GM18498 (cell line): ENCODE measurements around the gene BBS9.
"Not testable (repeated sequence)": the region's sequence is repeated elsewhere in the genome, so short reads cannot be mapped to it uniquely, and the experiment has no call there.

Source experiments
- ATAC-seq: cut with Tn5 transposase; IDR thresholded peaks from one replicate; pipeline ENCODE4 v1.9.1; 2021; ENCODE audit warnings: mild to moderate bottlenecking, moderate library complexity; ENCODE audit not compliant: unreplicated experiment

Gene BBS9

DNA sequence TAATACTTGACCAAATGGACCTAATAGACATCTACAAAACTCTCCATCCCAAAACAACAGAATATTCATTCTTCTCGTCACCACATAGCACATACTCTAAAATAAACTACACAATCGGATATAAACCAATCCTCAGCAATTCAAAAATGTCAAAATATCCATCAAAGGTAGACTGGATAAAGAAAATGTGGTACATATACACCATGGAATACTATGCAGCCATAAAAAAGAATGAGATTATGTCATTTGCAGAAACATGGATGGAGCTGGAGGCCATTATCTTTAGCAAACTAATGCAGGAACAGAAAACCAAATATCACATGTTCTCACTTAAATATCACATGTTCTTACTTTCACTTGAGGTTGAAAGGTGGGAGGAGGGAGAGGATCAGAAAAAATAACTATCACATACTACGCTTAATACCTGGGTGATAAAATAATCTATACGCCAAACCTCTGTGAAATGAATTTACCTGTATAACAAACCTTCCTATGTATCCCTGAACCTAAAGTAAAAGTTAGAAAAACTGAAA is 142.5 kb downstream of the BBS9 start:
- ATAC-seq = not testable (repeated sequence)

DNA sequence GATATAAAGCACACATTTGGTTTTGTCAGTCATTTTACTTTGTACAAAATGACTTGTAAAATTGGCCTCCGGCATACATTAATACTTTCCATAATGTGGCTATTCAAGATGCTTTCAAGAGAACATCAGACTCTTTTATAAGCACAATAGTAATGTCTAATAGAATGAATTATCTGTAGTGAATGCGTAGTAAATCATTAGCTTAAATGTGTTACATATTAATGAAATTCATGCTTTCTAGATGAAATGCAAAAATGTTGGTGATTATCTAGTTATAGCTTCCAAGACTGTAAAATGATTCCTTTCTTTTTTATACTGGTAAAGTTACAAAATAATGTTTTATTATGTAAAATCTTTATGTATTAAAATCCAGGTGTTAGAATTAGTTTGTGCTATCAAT is 144.0 kb downstream of the BBS9 start:
- no peak for ATAC-seq

DNA sequence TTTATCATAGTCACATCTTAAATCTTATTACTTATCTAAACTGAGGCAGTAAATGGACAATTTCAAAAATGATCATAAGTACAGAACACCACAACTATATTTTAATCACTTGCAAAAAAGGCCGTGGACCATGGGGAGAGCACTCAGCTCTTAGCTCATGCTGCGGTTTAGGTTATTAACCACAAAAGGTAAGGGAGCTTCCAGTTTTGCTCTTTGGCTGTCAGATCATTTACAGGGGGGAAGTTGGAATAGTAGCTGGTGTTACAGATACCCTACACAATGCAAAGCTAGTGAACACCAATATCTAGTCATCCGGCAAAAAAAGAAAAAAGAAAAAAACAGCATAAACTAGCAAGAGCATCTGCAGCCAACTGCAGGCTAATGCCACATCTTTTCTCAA is 147.0 kb downstream of the BBS9 start:
- no peak for ATAC-seq

DNA sequence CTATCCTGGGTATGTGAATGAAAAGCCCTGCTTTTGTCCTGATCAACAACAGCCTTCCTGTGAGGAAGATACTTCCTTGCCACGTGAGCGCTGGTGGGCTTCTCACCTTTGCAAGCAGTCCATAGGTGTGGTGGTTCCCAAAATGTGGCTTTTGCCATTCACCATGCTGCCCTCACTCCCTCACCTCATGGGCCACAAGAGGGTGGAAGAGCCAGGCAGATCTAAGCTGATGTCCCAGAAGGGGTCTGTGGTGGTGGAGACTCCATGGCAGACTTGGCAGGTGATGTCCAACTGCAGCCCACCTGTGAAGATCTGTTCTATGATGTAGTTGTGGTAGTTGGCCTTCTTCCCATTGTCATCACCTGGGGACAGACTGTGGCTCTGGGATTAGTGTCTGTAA is 147.4 kb downstream of the BBS9 start:
- no peak for ATAC-seq

DNA sequence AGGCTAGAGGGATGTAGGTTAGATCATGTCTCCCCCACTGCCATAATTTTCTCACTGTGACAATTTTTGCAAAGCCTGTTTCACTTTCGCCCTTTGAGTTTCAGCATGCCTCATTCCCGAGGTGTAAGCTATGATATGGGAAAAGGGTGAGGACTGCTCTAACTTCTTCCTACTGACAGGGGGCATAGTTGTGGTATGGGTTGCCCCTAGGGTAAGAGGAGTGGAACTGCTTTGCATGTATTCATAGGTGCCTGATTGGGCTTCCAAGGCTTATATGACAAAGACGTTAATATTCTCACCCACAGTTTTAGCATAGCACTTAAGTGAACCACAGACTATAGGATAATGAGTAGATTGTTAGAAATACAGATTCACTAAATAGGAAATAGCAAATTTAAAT is 148.7 kb downstream of the BBS9 start:
- ATAC-seq = no peak

DNA sequence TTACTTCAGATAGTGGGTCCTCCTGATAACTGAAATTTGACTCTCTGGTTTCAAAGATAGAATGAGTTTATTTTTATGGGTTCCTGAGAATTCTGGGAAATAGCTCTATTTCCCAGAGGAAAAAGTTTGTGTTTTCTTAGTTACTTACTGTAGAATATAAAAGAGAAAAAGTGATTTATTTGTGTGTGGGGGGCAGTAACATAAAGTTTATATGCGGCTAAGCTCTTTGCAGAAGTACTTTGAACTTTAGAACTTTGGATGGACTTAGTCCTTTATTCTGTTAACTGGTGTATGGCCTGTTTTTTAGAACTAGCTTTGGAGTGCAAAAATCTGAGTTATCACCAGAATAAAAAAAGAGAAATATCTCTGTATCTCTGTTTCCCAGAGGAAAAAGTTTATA is 157.1 kb downstream of the BBS9 start:
- ATAC-seq = no peak

DNA sequence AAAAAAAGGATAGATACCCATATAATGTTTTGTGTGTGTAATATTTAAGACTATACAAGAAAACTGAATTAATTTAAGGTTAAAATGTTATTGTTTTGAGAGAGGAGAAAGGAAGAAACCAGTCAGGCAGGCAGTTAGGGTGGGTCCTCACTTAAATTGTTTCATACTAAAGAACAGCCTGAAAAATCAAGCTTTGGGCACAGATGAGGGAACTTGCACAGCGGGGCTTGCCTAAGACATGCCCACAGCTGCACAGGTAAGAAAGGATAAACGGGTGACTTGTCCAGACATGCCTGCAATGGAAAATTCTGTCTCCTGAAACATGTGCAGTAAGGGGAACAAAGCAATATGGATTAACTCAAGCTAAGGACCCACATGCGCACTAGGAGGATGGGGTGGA is 158.4 kb downstream of the BBS9 start:
- no peak for ATAC-seq

DNA sequence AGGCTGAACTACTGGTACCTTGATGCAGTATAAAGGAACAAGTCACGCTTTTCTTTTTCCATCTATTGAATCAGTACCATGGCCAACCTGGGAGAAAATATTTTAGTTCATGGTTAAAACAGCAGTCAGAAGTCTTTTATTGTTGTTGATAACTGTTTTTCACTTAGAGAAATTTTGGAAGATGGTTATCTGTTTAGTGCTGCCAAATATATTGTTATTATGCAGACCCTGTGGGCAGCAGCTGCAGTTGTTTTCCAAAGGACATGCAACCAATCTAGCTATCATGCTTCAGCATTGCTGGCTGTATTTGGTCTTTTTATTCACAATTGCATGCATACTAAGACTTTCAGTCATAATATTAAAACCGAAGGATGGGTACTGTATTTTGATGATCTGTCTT is 169.5 kb downstream of the BBS9 start:
- no peak for ATAC-seq

DNA sequence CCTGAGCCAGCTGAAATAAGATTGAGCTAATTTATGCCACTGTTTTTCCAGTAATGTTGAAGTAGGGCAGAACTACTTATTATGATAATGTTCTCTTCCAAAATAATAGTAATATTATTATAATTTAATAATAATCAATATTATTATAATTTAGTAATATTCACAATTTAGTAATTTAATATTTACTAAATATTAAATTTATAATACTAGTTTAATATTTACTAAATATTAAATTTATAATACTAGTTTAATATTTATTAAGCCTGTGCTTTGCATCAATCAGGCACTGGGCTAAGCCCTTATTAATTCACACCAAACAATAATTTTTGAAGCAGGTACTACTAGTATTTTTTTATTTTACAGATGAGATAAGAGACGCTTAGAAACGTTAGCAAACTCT is 170.1 kb downstream of the BBS9 start:
- ATAC-seq = no peak

DNA sequence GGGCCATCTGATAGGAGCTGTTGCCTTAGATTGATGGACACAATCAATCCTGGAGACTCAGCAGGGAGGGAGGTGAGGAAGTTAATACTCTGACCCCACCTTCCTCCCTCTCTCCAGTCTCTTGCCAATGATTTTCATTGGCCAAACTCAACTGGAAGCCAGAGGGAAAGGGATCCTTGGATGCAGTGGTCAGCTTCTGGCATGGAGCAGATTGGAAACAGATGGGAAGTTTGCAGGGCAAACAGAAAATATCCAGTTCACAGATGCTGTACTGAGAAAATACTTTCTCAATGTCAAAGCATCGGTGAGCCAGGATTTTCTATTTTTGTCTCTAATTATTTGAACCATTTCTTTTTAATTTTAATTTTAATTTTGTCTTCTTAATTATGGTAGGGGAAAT is 170.8 kb downstream of the BBS9 start:
- ATAC-seq = no peak

DNA sequence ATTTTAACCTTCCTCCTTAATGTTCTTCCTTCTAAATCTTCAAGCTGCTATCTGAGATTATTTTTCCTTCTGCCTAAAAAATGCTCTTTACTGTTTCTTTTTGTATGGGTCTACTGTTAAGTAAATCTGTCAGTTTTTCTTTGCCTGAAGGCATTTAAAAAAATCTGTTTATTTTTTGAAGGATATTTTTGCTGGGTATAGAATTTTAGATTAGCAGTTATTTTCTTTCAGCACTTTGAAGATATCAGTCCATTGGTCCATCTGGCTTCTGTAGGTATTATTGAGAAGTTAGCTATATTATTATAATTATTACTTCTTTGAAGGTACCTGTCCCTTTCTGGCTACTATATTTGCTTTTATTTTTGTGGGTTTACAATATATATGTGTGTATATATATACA is 171.4 kb downstream of the BBS9 start:
- ATAC-seq = no peak

DNA sequence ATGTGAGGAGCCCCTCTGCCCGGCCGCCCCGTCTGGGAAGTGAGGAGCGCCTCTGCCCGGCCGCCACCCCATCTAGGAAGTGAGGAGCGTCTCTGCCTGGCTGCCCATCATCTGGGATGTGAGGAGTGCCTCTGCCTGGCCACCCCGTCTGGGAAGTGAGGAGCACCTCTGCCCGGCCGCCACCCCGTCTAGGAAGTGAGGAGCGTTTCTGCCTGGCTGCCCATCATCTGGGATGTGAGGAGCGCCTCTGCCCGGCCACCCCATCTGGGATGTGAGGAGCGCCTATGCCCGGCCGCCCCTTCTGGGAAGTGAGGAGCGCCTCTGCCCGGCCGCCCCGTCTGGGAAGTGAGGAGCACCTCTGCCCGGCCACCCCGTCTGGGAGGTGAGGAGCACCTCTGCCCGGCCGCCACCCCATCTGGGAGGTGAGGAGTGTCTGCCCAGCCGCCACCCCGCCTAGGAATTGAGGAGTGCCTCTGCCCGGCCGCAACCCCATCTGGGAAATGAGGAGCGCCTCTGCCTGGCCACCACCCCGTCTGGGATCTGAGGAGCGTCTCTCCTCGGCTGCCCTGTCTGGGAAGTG is 174.7 kb downstream of the BBS9 start:
- ATAC-seq = not testable (repeated sequence)

DNA sequence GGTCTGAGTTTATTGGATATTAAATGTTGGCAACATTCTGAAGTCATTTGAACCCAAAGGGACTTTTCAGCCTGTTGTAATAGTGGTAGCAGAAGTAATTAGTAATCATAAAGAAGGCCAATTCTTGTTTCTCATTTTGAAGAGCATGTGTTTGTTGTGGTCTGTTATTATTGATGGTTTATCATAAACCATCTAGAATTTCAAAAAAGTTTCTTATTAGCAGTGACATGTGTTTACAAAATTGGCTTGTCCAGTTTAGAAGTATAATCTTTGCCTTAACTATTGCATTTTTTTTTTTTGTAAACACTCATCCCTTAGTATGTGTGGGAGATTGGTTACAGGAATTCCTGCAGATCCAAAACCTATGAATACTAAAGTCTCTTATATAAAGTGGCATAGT is 177.8 kb downstream of the BBS9 start:
- ATAC-seq = no peak

DNA sequence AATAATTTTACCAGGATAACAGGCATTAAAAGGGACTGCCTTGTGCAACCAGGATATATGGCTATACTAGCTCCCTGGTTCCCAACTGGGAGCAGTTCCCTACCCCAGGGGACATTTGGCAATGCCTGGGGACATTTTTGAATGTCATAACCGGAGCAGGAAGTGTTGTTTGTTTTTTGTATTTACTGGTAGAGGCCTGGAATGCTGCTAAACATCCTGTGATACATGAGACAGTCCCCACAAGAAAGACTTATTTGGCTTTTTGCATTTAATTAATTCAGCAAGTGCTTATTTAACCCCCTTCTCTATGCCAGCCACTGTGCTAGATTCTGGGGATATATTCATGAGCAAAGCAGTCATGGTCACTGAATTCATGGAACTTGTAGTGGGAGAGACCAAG is 181.2 kb downstream of the BBS9 start:
- no peak for ATAC-seq

DNA sequence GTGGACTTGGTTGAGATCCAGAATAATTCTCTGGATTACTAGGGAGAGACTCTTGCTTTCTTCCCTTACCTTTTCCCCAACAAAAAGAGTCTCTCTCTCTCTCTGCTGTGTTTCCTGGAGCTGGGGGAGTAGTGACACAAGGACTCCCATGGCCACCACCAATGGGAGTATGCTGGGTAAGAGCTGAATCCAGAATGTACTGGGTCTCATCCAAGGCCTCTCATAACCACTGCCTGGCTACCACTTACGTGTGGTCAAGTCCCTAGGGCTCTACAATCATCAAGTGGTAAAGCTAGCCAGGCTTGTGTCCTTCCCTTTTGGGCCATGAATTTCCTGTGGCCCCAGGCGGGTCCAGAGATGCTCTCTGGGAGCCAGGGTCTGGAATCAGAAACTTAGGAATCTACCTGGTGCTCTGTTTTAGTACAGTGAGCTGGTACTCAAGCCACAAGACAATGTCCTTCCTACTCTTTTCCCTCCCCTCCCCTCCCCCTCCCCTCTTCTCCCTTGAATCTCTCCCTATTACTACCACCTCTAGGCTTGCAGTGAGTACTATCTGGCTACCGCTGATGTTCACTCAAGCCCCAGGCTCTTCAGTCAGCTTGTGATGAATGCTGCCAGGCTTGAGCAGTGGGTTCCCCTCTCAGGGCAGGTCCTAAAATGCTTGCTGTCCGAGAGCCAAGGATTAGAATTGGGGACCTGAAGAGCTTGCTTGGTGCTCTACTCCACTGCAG is 196.6 kb downstream of the BBS9 start:
- no peak for ATAC-seq

DNA sequence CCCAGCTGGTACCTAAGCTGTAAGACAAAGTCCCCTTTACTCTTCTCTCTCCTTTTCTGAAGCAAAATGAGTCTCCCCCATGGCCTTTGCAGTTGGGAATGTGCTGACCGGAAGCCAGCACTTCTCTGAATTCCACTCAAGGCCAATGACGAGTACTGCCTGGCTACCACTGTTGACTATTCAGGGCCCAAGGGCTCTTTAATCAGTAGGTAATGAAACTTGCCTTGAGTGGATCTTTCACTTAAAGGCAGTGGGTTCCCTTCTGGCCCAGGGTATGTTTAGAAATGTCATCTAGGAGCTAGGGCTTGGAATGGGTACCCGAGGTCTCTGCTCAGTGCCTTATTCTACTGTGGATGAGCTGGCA is 197.1 kb downstream of the BBS9 start:
- no peak for ATAC-seq

DNA sequence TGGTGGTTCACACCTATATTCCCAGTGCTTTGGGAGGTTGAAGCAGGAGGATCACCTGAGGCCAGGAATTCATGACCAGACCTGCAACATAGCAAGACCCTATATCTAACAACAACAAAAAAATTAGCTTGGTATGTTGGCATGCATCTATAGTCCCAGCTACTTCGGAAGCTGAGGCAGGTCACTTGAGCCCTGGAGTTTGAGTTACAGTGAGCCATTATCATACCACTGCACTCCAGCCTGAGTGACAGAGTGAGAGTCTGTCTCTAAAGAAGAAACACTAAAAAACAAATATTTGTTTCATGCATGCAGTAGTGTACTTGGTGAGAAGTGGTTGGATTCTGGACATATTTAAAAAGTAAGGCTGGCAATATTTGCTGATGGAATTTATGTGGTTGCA is 198.1 kb downstream of the BBS9 start:
- ATAC-seq = no peak

DNA sequence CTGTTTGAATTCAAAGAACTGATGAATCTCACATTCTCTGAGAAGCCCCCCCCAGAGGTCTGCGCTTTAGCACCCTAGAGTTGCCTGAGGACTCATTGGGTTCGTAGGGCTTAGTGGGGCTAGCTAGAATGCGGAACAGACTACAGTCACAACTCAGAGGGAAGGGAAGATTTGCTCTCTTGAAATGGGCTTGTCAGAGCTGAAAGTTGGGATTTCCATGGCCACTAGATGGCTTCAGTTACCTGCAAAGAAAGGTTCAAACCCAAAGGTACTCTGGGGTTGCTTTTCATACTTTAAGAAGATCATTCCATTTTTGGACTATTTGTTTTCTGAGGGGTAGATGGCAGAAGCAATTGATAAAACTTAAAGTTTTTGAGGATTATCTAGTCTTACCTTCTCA is 205.0 kb downstream of the BBS9 start:
- ATAC-seq = no peak

DNA sequence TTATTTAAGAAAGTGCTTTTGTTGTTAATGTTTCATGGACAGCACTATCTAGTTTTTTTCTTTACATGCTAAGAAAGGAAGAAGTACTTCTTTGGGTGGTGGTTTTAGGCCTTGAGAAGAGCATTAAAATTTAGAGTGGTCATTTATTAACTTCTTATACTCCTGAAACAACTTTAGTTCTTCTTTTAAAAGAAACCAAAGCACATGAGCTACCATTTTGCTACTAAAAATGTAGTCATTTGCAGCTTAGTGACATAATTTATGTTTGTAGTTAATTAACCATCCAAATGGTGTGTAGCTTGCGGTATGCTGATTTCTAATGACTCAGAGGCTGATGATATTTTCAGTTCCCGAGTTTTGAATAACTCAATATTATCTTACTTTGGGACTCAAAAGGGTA is 207.5 kb downstream of the BBS9 start:
- no peak for ATAC-seq

DNA sequence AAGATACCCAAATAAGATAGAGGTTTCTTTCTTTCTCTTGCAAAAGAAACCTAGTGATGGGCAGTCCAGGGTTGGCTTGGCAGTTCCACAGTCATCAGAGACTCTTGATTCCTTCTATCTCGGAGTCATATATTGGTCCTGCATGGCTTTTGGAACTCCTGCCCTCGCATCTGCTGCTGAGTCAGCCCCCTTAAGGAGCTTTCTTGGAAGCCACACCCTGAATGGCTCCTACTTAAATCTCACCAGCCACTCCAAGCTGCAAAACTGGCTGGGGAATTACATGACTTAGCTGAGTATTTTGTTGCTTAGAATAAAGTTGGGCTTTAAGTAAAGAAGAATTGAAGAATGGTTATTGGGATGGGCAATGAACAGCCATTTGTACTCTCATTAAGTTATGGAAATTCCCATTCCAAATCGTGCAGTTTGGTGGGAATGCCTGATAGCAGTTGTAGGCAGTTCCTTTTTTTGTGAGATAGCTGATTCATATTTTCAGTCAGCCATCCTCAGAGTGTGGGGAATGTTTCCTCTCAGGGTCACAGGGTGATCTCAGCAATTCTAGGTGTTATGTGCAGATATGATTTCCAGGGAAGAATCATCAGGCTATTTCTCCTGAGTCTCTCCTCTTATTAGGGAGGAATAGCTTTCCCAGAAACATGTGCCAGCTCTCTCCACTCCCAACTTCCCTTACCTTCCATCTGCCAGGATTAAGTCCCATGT is 209.9 kb downstream of the BBS9 start:
- no peak for ATAC-seq

DNA sequence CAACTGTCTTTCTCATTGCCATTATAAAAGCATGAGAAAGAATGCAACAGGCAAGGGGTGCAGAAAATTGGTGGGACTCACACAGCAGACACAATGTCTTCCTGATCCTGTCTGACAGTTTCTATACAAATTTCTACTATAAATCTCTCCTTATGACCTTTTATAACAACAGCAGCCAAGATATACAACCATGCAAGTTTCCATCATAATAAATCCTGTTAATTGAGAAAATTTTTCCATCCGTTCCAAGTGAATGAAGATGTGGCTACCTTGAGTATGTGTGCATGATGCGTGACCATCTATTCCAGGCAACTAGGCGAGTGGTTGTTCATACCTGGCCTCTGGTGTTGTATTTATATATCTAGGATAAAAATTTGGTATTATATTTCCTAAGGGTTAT is 216.7 kb downstream of the BBS9 start:
- ATAC-seq = no peak

DNA sequence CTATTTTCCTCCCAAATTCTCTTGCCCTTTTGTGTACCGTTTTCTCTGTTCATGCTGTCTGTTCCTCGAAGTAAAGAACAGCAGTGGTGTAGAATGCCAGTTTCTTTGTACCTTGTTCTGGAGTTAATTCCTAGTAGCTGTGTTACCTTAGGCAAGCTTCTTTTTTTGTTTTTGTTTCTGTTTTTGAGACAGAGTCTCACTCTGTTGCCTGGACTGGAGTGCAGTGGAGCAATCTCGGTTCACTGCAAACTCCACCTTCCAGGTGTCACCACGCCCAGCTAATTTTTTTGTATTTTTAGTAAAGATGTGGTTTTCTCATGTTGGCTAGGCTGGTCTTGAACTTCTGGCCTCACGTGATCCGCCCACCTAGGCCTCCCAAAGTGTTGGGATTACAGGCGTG is 221.2 kb downstream of the BBS9 start:
- no peak for ATAC-seq
